ENCODE measurements around the gene FBXO38.
"Not testable (repeated sequence)": the region's sequence is repeated elsewhere in the genome, so short reads cannot be mapped to it uniquely, and the experiment has no call there.

The FBXO38 gene

GRCh38 chr5:148428848-148429247 is 45.1 kb downstream of the FBXO38 start:
- no peak for DNase-seq (ENCODE audit: low read depth, low spot score)

- DNase-seq (ENCODE audit: low read depth, low spot score) = no peak
Observed at GRCh38 chr5:148433826-148434225, 50.1 kb downstream of the FBXO38 start.

- no peak for DNase-seq (ENCODE audit: low read depth, low spot score)
Observed at GRCh38 chr5:148436029-148436428, 52.3 kb downstream of the FBXO38 start.

GRCh38 chr5:148437249-148437648 is 53.5 kb downstream of the FBXO38 start:
- no peak for DNase-seq (ENCODE audit: low read depth, low spot score)

GRCh38 chr5:148438933-148439332 is 55.2 kb downstream of the FBXO38 start:
- DNase-seq (ENCODE audit: low read depth, low spot score) = no peak

GRCh38 chr5:148443241-148443640 is 59.5 kb downstream of the FBXO38 start:
- no peak for DNase-seq (ENCODE audit: low read depth, low spot score)

GRCh38 chr5:148443998-148444397 is 60.2 kb downstream of the FBXO38 start:
- peak; percentile 55 for DNase-seq (ENCODE audit: low read depth, low spot score)

- DNase-seq (ENCODE audit: low read depth, low spot score) = no peak
Observed at GRCh38 chr5:148445578-148445977, 61.8 kb downstream of the FBXO38 start.

- DNase-seq (ENCODE audit: low read depth, low spot score) = no peak
Observed at GRCh38 chr5:148446611-148447010, 62.9 kb downstream of the FBXO38 start.

GRCh38 chr5:148452499-148453193 is 68.9 kb downstream of the FBXO38 start:
- no peak for DNase-seq (ENCODE audit: low read depth, low spot score)

GRCh38 chr5:148454576-148454975 is 70.8 kb downstream of the FBXO38 start:
- DNase-seq (ENCODE audit: low read depth, low spot score) = no peak

GRCh38 chr5:148455185-148455584 is 71.4 kb downstream of the FBXO38 start:
- no peak for DNase-seq (ENCODE audit: low read depth, low spot score)

GRCh38 chr5:148457183-148457620 is 73.4 kb downstream of the FBXO38 start:
- no peak for DNase-seq (ENCODE audit: low read depth, low spot score)

GRCh38 chr5:148458036-148458888 is 74.5 kb downstream of the FBXO38 start:
- no peak for DNase-seq (ENCODE audit: low read depth, low spot score)

GRCh38 chr5:148459669-148460068 is 75.9 kb downstream of the FBXO38 start:
- DNase-seq (ENCODE audit: low read depth, low spot score) = no peak

GRCh38 chr5:148465381-148466235 is 81.8 kb downstream of the FBXO38 start:
- no peak for DNase-seq (ENCODE audit: low read depth, low spot score)

GRCh38 chr5:148466236-148466580 is 82.5 kb downstream of the FBXO38 start:
- DNase-seq (ENCODE audit: low read depth, low spot score) = no peak

GRCh38 chr5:148467958-148468357 is 84.2 kb downstream of the FBXO38 start:
- no peak for DNase-seq (ENCODE audit: low read depth, low spot score)

GRCh38 chr5:148468746-148469145 is 85.0 kb downstream of the FBXO38 start:
- DNase-seq (ENCODE audit: low read depth, low spot score) = not testable (repeated sequence)

GRCh38 chr5:148469501-148469935 is 85.8 kb downstream of the FBXO38 start:
- DNase-seq (ENCODE audit: low read depth, low spot score) = peak; percentile 21

GRCh38 chr5:148471379-148471778 is 87.6 kb downstream of the FBXO38 start:
- DNase-seq (ENCODE audit: low read depth, low spot score) = peak; percentile 18

- no peak for DNase-seq (ENCODE audit: low read depth, low spot score)
Observed at GRCh38 chr5:148474025-148474511, 90.3 kb downstream of the FBXO38 start.

All from smooth muscle cell of the brain vasculature (primary cell).